ENCODE results near the gene AFAP1.

AFAP1 gene

DNA sequence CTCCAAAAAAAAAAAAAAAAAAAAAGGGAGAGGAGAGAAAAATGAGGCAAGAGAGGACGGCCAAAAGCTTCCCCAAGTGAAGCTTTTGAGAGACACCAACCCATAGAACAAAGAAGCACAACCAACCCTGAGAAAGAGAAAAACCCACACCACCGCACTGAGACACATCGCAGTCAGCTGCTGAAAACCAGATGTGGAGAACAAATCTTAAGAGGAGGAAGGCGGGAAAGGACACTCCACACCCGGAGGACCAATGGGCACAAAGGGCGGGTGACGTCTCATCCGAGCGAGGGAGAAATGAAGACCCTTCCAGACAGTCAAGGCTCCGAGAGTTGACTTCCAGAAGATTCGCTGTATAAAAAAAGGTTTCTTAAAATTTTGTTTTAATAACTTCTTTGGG is 112.1 kb downstream of the AFAP1 start (continued):
- TF ChIP-seq ZIC2 (tag by site-specific recombination; IDR thresholded peaks at IDR 0.05) (no peak), ZBTB20 (tag by site-specific recombination; IDR thresholded peaks at IDR 0.05) (no peak), ZNF707 (tag by site-specific recombination; IDR thresholded peaks at IDR 0.05) (no peak)

DNA sequence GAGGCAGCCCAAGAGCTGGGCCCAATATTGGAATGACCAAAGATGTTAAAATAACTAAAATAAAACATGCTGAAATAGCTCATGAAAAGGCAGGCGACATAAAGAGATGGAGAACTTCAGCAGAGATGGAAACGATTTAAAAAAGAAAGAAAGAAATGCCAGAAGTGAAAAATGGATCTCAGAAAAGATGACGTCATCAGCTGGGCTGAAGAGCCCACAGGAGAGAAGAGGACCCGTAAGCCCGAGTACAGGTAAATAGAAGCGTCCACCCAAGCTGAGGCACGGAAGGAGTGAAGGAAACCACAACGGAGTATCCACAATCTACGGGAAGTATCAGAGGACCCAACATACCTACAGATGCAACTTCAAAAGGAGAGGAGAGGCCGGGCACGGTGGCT is 112.8 kb downstream of the AFAP1 start:
- ChIA-PET CTCF (interaction anchor here (0.6 to 2.2 kb wide), 2 partner anchors 23 to 191 kb away, joined by 3 to 5 read pairs; no protein-coding TSS in a partner anchor), POLR2A (no interaction called here)
- Histone ChIP-seq H3K9me3 (ENCODE audit: control insufficient read depth, insufficient read depth, low read depth, low read length) (no peaks in the 10 kb centered on the region), H3K4me3 (ENCODE audit: low read depth, low read length) (no peak overlapping the region), H3K4me1 (ENCODE audit: control insufficient read depth, insufficient read depth, low read length) (no peaks in the 10 kb centered on the region), H3K27ac (ENCODE audit: extremely low read depth, low read depth, low read length) (no peak overlapping the region), H3K36me3 (ENCODE audit: control insufficient read depth in 2 of 2, insufficient read depth in 1 of 2, low read length in 2 of 2) (no peaks in the 10 kb centered on the region)
- TF ChIP-seq, protein P1, sequence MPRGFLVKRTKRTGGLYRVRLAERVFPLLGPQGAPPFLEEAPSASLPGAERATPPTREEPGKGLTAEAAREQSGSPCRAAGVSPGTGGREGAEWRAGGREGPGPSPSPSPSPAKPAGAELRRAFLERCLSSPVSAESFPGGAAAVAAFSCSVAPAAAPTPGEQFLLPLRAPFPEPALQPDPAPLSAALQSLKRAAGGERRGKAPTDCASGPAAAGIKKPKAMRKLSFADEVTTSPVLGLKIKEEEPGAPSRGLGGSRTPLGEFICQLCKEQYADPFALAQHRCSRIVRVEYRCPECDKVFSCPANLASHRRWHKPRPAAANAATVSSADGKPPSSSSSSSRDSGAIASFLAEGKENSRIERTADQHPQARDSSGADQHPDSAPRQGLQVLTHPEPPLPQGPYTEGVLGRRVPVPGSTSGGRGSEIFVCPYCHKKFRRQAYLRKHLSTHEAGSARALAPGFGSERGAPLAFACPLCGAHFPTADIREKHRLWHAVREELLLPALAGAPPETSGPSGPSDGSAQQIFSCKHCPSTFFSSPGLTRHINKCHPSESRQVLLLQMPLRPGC (tag by site-specific recombination; IDR thresholded peaks at IDR 0.05), result no peak
- no peak for TF ChIP-seq ZNF266 (tag by site-specific recombination; IDR thresholded peaks at IDR 0.05; ENCODE audit: low read depth)
- no peak for TF ChIP-seq ZEB2 (tag by site-specific recombination; IDR thresholded peaks at IDR 0.05)
- no peak for TF ChIP-seq ZNF791 (tag by site-specific recombination; IDR thresholded peaks at IDR 0.05)
- no peak for TF ChIP-seq GLI4 (tag by site-specific recombination; IDR thresholded peaks at IDR 0.05)
- TF ChIP-seq HOXC10 (CRISPR knock-in tag; IDR thresholded peaks at IDR 0.05), result no peak
- no peak for TF ChIP-seq SALL2 (tag by site-specific recombination; IDR thresholded peaks at IDR 0.05; ENCODE audit: borderline replicate concordance)
- no peak for TF ChIP-seq ZNF623 (tag by site-specific recombination; IDR thresholded peaks at IDR 0.05)
- TF ChIP-seq, protein P2, sequence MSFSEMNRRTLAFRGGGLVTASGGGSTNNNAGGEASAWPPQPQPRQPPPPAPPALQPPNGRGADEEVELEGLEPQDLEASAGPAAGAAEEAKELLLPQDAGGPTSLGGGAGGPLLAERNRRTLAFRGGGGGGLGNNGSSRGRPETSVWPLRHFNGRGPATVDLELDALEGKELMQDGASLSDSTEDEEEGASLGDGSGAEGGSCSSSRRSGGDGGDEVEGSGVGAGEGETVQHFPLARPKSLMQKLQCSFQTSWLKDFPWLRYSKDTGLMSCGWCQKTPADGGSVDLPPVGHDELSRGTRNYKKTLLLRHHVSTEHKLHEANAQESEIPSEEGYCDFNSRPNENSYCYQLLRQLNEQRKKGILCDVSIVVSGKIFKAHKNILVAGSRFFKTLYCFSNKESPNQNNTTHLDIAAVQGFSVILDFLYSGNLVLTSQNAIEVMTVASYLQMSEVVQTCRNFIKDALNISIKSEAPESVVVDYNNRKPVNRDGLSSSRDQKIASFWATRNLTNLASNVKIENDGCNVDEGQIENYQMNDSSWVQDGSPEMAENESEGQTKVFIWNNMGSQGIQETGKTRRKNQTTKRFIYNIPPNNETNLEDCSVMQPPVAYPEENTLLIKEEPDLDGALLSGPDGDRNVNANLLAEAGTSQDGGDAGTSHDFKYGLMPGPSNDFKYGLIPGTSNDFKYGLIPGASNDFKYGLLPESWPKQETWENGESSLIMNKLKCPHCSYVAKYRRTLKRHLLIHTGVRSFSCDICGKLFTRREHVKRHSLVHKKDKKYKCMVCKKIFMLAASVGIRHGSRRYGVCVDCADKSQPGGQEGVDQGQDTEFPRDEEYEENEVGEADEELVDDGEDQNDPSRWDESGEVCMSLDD (tag by site-specific recombination; IDR thresholded peaks at IDR 0.05), result no peak
- TF ChIP-seq, protein P3, sequence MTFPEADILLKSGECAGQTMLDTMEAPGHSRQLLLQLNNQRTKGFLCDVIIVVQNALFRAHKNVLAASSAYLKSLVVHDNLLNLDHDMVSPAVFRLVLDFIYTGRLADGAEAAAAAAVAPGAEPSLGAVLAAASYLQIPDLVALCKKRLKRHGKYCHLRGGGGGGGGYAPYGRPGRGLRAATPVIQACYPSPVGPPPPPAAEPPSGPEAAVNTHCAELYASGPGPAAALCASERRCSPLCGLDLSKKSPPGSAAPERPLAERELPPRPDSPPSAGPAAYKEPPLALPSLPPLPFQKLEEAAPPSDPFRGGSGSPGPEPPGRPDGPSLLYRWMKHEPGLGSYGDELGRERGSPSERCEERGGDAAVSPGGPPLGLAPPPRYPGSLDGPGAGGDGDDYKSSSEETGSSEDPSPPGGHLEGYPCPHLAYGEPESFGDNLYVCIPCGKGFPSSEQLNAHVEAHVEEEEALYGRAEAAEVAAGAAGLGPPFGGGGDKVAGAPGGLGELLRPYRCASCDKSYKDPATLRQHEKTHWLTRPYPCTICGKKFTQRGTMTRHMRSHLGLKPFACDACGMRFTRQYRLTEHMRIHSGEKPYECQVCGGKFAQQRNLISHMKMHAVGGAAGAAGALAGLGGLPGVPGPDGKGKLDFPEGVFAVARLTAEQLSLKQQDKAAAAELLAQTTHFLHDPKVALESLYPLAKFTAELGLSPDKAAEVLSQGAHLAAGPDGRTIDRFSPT (tag by site-specific recombination; IDR thresholded peaks at IDR 0.05), result no peak
- TF ChIP-seq, protein P4, sequence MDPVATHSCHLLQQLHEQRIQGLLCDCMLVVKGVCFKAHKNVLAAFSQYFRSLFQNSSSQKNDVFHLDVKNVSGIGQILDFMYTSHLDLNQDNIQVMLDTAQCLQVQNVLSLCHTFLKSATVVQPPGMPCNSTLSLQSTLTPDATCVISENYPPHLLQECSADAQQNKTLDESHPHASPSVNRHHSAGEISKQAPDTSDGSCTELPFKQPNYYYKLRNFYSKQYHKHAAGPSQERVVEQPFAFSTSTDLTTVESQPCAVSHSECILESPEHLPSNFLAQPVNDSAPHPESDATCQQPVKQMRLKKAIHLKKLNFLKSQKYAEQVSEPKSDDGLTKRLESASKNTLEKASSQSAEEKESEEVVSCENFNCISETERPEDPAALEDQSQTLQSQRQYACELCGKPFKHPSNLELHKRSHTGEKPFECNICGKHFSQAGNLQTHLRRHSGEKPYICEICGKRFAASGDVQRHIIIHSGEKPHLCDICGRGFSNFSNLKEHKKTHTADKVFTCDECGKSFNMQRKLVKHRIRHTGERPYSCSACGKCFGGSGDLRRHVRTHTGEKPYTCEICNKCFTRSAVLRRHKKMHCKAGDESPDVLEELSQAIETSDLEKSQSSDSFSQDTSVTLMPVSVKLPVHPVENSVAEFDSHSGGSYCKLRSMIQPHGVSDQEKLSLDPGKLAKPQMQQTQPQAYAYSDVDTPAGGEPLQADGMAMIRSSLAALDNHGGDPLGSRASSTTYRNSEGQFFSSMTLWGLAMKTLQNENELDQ (tag by site-specific recombination; IDR thresholded peaks at IDR 0.05; ENCODE audit: low read depth), result no peak
- no peak for TF ChIP-seq ZFP37 (tag by site-specific recombination; IDR thresholded peaks at IDR 0.05)
- TF ChIP-seq SCRT1 (tag by site-specific recombination; IDR thresholded peaks at IDR 0.05; ENCODE audit: borderline replicate concordance), result no peak
- TF ChIP-seq ZNF19 (tag by site-specific recombination; IDR thresholded peaks at IDR 0.05; ENCODE audit: low read depth), result no peak
- TF ChIP-seq ZNF404 (tag by site-specific recombination; IDR thresholded peaks at IDR 0.05), result no peak
- no peak for TF ChIP-seq TCF7L2 (IDR thresholded peaks at IDR 0.05; ENCODE audit: borderline replicate concordance, low read depth, low read length)
- no peak for TF ChIP-seq ZNF501 (tag by site-specific recombination; IDR thresholded peaks at IDR 0.05)
- TF ChIP-seq ZNF747 (tag by site-specific recombination; IDR thresholded peaks at IDR 0.05), result no peak
- TF ChIP-seq, protein P5, sequence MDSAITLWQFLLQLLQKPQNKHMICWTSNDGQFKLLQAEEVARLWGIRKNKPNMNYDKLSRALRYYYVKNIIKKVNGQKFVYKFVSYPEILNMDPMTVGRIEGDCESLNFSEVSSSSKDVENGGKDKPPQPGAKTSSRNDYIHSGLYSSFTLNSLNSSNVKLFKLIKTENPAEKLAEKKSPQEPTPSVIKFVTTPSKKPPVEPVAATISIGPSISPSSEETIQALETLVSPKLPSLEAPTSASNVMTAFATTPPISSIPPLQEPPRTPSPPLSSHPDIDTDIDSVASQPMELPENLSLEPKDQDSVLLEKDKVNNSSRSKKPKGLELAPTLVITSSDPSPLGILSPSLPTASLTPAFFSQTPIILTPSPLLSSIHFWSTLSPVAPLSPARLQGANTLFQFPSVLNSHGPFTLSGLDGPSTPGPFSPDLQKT (IDR thresholded peaks at IDR 0.05; ENCODE audit: borderline replicate concordance, low read depth, low read length), result no peak
